HG03457 (cell line): Measurements from ENCODE around the gene AICDA.
"Not testable (repeated sequence)": the region's sequence is repeated elsewhere in the genome, so short reads cannot be mapped to it uniquely, and the experiment has no call there.

Experiments
- ATAC-seq: cut with Tn5 transposase; IDR thresholded peaks from one replicate; pipeline ENCODE4 v1.9.1; 2021; ENCODE audit warnings: moderate number of reproducible peaks; ENCODE audit not compliant: unreplicated experiment

The AICDA gene

GRCh38 chr12:8612629-8613028 lies at the start of gene AICDA:
TSS of gene AICDA (minus strand) at chr12:8612859. CDS start at chr12:8612767, 92 bp downstream.
- no peak for ATAC-seq

GRCh38 chr12:8661751-8662150 lies 49.1 kb upstream of the AICDA start:
- no peak for ATAC-seq

- no peak for ATAC-seq
Measured at GRCh38 chr12:8661016-8661415, 48.4 kb upstream of the AICDA start.

GRCh38 chr12:8658346-8658745 lies 45.7 kb upstream of the AICDA start:
- no peak for ATAC-seq

- ATAC-seq, result no peak
Measured at GRCh38 chr12:8655421-8655820, 42.8 kb upstream of the AICDA start.

GRCh38 chr12:8648576-8649205 lies 36.0 kb upstream of the AICDA start:
- ATAC-seq, result peak; percentile 70

GRCh38 chr12:8647968-8648367 lies 35.3 kb upstream of the AICDA start:
- no peak for ATAC-seq

- ATAC-seq, result peak; percentile 37
Measured at GRCh38 chr12:8644345-8645248, 31.9 kb upstream of the AICDA start.

- no peak for ATAC-seq
Measured at GRCh38 chr12:8642775-8643174, 30.1 kb upstream of the AICDA start.

GRCh38 chr12:8639936-8640335 lies 27.3 kb upstream of the AICDA start:
- ATAC-seq, result no peak

- no peak for ATAC-seq
Measured at GRCh38 chr12:8638951-8639350, 26.3 kb upstream of the AICDA start.

GRCh38 chr12:8637666-8638065 lies 25.0 kb upstream of the AICDA start:
- ATAC-seq, result no peak

GRCh38 chr12:8637244-8637643 lies 24.6 kb upstream of the AICDA start:
- ATAC-seq, result no peak

GRCh38 chr12:8636581-8636980 lies 23.9 kb upstream of the AICDA start:
- ATAC-seq, result no peak

GRCh38 chr12:8636007-8636346 lies 23.3 kb upstream of the AICDA start:
- not testable (repeated sequence) for ATAC-seq

- ATAC-seq, result not testable (repeated sequence)
Measured at GRCh38 chr12:8635342-8636006, 22.8 kb upstream of the AICDA start.

- ATAC-seq, result no peak
Measured at GRCh38 chr12:8630131-8630530, 17.5 kb upstream of the AICDA start.

GRCh38 chr12:8629486-8630033 lies 16.9 kb upstream of the AICDA start:
- ATAC-seq, result peak; percentile 95

GRCh38 chr12:8628731-8629130 lies 16.1 kb upstream of the AICDA start:
- ATAC-seq, result no peak

GRCh38 chr12:8624750-8625149 lies 12.1 kb upstream of the AICDA start:
- ATAC-seq, result not testable (repeated sequence)

GRCh38 chr12:8622646-8623045 lies 10.0 kb upstream of the AICDA start:
- no peak for ATAC-seq
